ENCODE results near the gene ERCC1.
A peak's percentile ranks its signal among the peaks of the same experiment; 100 is the strongest.

Gene ERCC1

DNA sequence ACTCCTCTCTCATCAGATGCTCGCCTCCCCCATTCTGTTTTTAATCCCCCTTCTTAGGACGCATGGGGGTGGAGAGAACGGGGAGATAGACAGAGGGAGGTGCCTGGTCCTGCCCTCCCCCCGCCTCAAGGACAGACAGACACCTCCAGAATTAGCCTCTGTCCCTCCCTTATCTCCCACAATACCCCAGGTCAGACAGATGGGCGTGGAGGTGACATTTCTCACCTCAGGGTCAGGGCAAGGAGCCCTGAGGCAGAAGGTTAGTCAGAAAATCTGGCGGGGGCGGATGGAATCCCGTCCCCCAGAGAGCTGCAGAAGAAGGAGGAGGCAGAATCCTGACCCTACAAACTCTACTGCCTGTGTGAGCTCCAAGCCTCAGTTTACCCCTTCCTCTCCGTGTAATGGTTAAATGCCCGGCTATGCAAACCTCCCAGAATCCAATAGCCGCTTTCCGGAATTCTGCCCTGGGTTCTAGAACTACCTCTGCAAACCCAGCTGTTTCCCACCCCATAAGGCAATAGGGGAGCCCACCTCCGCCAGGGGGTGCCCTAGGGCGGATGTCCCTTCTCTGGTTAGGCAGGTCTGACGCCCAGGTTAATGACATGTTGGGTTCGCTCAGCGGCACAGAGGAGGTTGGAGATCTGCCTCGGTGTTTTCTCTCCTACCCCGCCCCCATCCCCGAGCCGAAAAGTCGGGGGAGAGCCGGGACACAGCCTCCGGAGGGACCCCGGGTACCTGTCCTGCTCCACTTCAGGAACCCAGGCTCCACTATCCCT is 19.7 kb downstream of the ERCC1 start:
- TF ChIP-seq, protein P1, sequence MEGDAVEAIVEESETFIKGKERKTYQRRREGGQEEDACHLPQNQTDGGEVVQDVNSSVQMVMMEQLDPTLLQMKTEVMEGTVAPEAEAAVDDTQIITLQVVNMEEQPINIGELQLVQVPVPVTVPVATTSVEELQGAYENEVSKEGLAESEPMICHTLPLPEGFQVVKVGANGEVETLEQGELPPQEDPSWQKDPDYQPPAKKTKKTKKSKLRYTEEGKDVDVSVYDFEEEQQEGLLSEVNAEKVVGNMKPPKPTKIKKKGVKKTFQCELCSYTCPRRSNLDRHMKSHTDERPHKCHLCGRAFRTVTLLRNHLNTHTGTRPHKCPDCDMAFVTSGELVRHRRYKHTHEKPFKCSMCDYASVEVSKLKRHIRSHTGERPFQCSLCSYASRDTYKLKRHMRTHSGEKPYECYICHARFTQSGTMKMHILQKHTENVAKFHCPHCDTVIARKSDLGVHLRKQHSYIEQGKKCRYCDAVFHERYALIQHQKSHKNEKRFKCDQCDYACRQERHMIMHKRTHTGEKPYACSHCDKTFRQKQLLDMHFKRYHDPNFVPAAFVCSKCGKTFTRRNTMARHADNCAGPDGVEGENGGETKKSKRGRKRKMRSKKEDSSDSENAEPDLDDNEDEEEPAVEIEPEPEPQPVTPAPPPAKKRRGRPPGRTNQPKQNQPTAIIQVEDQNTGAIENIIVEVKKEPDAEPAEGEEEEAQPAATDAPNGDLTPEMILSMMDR (IDR thresholded peaks at IDR 0.05; ENCODE audit: low read depth, low read length) = peak; percentile 39; the same call in 1 of the 2 replicates
- H3K4me3 ChIP-seq (ENCODE audit: low read depth, low read length) = peak overlapping the region; percentile 85

GRCh38 chr19:45403272-45403671 is 20.4 kb downstream of the ERCC1 start:
- H3K4me3 ChIP-seq (ENCODE audit: low read depth, low read length) = no peak overlapping the region
- TF ChIP-seq, protein P1 (IDR thresholded peaks at IDR 0.05; ENCODE audit: low read depth, low read length) = no peak

- no peak overlapping the region for H3K4me3 ChIP-seq (ENCODE audit: low read depth, low read length)
- TF ChIP-seq, protein P1 (IDR thresholded peaks at IDR 0.05; ENCODE audit: low read depth, low read length) = peak; percentile 27; the same call in 1 of the 2 replicates
These were observed 21.2 kb downstream of the ERCC1 start for GRCh38 chr19:45402298-45403061.

DNA sequence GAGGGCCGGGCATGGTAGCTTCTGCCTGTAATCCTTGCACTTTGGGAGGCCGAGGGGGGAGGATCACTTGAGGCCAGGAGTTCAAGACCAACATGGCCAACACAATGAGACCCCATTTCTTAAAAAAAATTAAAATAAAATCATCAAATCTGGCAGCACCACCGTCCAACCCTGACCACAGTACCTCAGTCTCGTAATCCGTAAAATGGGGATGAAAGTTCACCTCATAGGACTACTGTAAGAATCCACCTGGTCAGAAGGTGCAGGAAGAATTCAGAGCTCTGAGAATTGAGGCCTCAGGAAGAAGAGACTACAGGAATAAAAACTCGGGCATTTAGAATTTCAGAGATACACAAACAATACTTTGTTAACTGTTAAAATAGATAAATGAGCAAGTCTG is 21.9 kb downstream of the ERCC1 start:
- TF ChIP-seq, protein P1 (IDR thresholded peaks at IDR 0.05; ENCODE audit: low read depth, low read length) = no peak
- H3K4me3 ChIP-seq (ENCODE audit: low read depth, low read length) = no peak overlapping the region

DNA sequence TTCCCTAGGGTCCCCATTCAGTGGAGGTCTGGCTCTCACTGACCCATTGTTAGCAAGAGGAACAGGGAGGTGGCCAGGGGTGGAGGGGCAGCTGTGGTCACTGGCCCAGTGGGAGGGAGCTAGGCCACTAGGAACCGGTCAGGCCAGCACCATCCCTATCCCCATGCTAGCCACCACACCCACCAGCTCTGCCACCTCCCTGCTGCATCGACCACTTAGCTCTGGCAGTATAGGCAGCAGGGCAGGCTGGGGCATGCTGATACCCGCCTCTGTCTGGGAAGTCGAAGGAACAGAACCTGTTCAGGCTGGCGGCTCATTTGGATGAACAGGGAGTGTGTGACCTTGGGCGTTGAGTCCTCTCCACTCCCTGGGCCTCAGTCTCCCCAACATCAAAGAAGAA is 23.5 kb downstream of the ERCC1 start:
- H3K4me3 ChIP-seq (ENCODE audit: low read depth, low read length) = no peak overlapping the region
- TF ChIP-seq, protein P1 (IDR thresholded peaks at IDR 0.05; ENCODE audit: low read depth, low read length) = no peak

- H3K4me3 ChIP-seq (ENCODE audit: low read depth, low read length) = no peak overlapping the region
- TF ChIP-seq, protein P1 (IDR thresholded peaks at IDR 0.05; ENCODE audit: low read depth, low read length) = no peak
These were observed 27.7 kb downstream of the ERCC1 start for GRCh38 chr19:45395821-45396617.

Data from WI38 (cell line).